Glutamatergic neuron (in vitro differentiated cells): ENCODE data around the gene PTPRN2. TPM values are rescaled to one million over a fixed set of nuclear protein-coding genes. Genes with fewer than 3 reads are reported as not detected.

ENCODE experiments used
- DNase-seq: peaks from one replicate; pipeline ENCODE4 v3.0.0; 2022
- H3K27ac Mint-ChIP-seq: one replicate; pipeline ENCODE4 v1.8.0; 2020; ENCODE audit warnings: mild to moderate bottlenecking, mixed read lengths, inconsistent platforms; ENCODE audit not compliant: unreplicated experiment
- H3K27me3 Mint-ChIP-seq: one replicate; pipeline ENCODE4 v1.8.0; 2020; ENCODE audit warnings: mild to moderate bottlenecking, moderate library complexity, mixed read lengths, inconsistent platforms; ENCODE audit not compliant: unreplicated experiment
- H3K36me3 Mint-ChIP-seq: one replicate; pipeline ENCODE4 v1.8.0; 2020; ENCODE audit warnings: mild to moderate bottlenecking, mixed read lengths, inconsistent platforms; ENCODE audit not compliant: unreplicated experiment
- H3K4me1 Mint-ChIP-seq: one replicate; pipeline ENCODE4 v1.8.0; 2020; ENCODE audit warnings: mild to moderate bottlenecking, low read depth, mixed read lengths, inconsistent platforms; ENCODE audit not compliant: unreplicated experiment
- H3K4me3 Mint-ChIP-seq: one replicate; pipeline ENCODE4 v1.8.0; 2020; ENCODE audit warnings: mild to moderate bottlenecking, mixed read lengths, inconsistent platforms; ENCODE audit not compliant: unreplicated experiment
- H3K9me3 Mint-ChIP-seq: one replicate; pipeline ENCODE4 v1.8.0; 2020; ENCODE audit warnings: mild to moderate bottlenecking, moderate library complexity, mixed read lengths, inconsistent platforms; ENCODE audit not compliant: unreplicated experiment
- CTCF ChIP-seq: fragments of 200-600 bp; sonication (generic); IDR thresholded peaks from one replicate; pipeline ENCODE4 v1.5.0; 2021; ENCODE audit not compliant: partially characterized antibody, unreplicated experiment
- total RNA-seq: library from RNA; stranded (reverse); fragmentation: NEBNext Ultra II Directional; extraction: Animal tissue kit (Norgen Biotek cat#: 25700); gene quantifications from one replicate; pipeline ENCODE4 v1.2.1, GENCODE V29; 2021; ENCODE audit not compliant: unreplicated experiment

Gene PTPRN2
- total RNA-seq, 1 donor from 2014 or later, result 49.0 TPM

- H3K4me1 Mint-ChIP-seq, result no peaks in the 10 kb centered on the region
- H3K4me3 Mint-ChIP-seq, result no peak overlapping the region
- no peaks in the 10 kb centered on the region for H3K36me3 Mint-ChIP-seq
- TF ChIP-seq CTCF, result no peak
- H3K9me3 Mint-ChIP-seq, result peaks cover 9% of the 10 kb centered on the region
- no peak overlapping the region for H3K27ac Mint-ChIP-seq
- no peak for DNase-seq
- H3K27me3 Mint-ChIP-seq, result peaks cover 1% of the 10 kb centered on the region
These were observed 926.5 kb downstream of the PTPRN2 start for GRCh38 chr7:157660971-157661610.

GRCh38 chr7:157658851-157659412 is 928.7 kb downstream of the PTPRN2 start:
- H3K27ac Mint-ChIP-seq, result no peak overlapping the region
- no peaks in the 10 kb centered on the region for H3K4me1 Mint-ChIP-seq
- H3K9me3 Mint-ChIP-seq, result peaks cover 2% of the 10 kb centered on the region
- DNase-seq, result no peak
- no peaks in the 10 kb centered on the region for H3K36me3 Mint-ChIP-seq
- no peak for TF ChIP-seq CTCF
- no peak overlapping the region for H3K4me3 Mint-ChIP-seq
- no peaks in the 10 kb centered on the region for H3K27me3 Mint-ChIP-seq

DNA sequence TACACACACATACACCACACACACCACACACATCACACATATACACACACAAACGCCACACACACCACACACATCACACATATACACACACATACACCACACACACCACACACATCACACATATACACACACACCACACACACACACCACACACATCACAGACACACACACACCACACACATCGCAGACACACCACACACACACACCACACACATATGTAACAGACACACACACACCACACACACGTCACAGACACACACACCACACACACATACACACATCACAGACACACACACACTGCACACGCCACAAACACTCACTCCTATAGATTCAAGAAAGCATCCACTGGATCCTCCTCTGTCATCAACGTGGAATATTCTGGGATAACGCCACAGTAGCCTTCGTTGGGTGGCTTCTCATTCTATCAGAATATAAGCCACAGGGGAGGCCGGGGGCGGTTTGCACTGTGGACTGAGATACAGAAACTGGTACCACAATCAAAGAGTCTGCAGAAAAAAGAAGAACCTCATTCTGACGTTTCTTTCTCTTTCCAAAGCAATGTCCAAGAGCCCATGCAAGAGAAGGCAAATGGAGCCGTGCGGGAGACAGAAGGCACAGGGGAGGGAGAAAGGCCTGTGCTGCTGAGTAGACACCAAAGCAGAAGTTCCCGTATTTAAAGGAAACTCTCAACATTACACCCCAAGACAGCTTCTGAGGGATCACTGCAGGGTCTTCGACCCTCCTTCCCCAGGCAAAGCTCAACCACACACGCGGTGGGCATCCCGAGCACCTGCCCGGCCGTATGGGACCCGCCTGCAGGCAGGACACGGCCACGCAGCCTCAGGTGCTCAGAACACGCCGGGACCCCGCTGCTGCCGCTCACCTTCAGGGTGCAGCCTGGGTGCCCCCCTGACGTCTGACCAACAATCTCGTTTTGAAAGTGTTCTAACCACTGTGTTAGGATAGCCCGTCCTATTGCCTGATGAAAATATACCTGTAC is 929.6 kb downstream of the PTPRN2 start:
- H3K27me3 Mint-ChIP-seq, result no peaks in the 10 kb centered on the region
- no peak for TF ChIP-seq CTCF
- no peak overlapping the region for H3K27ac Mint-ChIP-seq
- no peak for DNase-seq
- H3K36me3 Mint-ChIP-seq, result no peaks in the 10 kb centered on the region
- H3K9me3 Mint-ChIP-seq, result peaks cover 2% of the 10 kb centered on the region
- H3K4me1 Mint-ChIP-seq, result no peaks in the 10 kb centered on the region
- no peak overlapping the region for H3K4me3 Mint-ChIP-seq

GRCh38 chr7:157656195-157656769 is 931.3 kb downstream of the PTPRN2 start:
- Mint-ChIP-seq H3K27ac (no peak overlapping the region), H3K27me3 (no peaks in the 10 kb centered on the region), H3K4me3 (no peak overlapping the region), H3K9me3 (peaks cover 5% of the 10 kb centered on the region), H3K36me3 (peaks cover under 1% of the 10 kb centered on the region), H3K4me1 (no peaks in the 10 kb centered on the region)
- peak; percentile 46 for DNase-seq
- TF ChIP-seq CTCF, result no peak
